WTC11 (cell line): Measurements from ENCODE around the gene HBG1. TPM values are rescaled to one million over a fixed set of nuclear protein-coding genes. Genes with fewer than 3 reads are reported as not detected.

Experiments
- ATAC-seq: fragments of 200-7000 bp; cut with Tn5 transposase; 2 replicates; pipeline ENCODE4 v1.10.0; 2021; ENCODE audit warnings: mild to moderate bottlenecking, moderate library complexity
- CTCF ChIA-PET: fragments of 300-600 bp; sonication (Branson Sonifier 250); formaldehyde crosslinking; loops from one replicate; lab custom pipeline; 2021; ENCODE audit warnings: antibody characterized with exemption; lab: Charles Lee
- POLR2A ChIA-PET: fragments of 350-600 bp; sonication (Branson Sonifier 250); formaldehyde crosslinking; loops from one replicate; lab custom pipeline; 2021; ENCODE audit warnings: antibody characterized with exemption; lab: Charles Lee
- DNase-seq: peaks from one replicate; pipeline ENCODE4 v3.0.0; 2021; ENCODE audit warnings: low spot score
- H3K27ac Mint-ChIP-seq: 2 replicates; pipeline ENCODE4 v1.8.0; 2021; ENCODE audit warnings: mixed read lengths
- H3K27me3 Mint-ChIP-seq: 2 replicates; pipeline ENCODE4 v1.8.0; 2021; ENCODE audit warnings: low read depth, mild to moderate bottlenecking, moderate library complexity, mixed read lengths
- H3K36me3 Mint-ChIP-seq: 2 replicates; pipeline ENCODE4 v1.8.0; 2021; ENCODE audit warnings: mixed read lengths
- H3K4me1 Mint-ChIP-seq: 2 replicates; pipeline ENCODE4 v1.8.0; 2022; ENCODE audit warnings: mixed read lengths
- H3K4me3 Mint-ChIP-seq: 2 replicates; pipeline ENCODE4 v1.8.0; 2021; ENCODE audit warnings: mild to moderate bottlenecking, moderate library complexity, mixed read lengths
- H3K9me3 Mint-ChIP-seq: 2 replicates; pipeline ENCODE4 v1.8.0; 2021; ENCODE audit warnings: mixed read lengths
- EMX1 ChIP-seq: fragments of 250-450 bp; sonication (Bioruptor Pico); IDR thresholded peaks from 2 replicates; pipeline ENCODE4 v1.8.0; 2021; ENCODE audit warnings: mild to moderate bottlenecking
- ETV6 ChIP-seq: sonication (generic); formaldehyde crosslinking; IDR thresholded peaks from 2 replicates; pipeline ENCODE4 v1.8.1; 2022; ENCODE audit warnings: mild to moderate bottlenecking, missing genetic modification reagents
- FOXK1 ChIP-seq: sonication (generic); formaldehyde crosslinking; IDR thresholded peaks from 2 replicates; pipeline ENCODE4 v1.8.0; 2022; ENCODE audit warnings: mild to moderate bottlenecking, moderate library complexity, missing genetic modification reagents
- GTF2I ChIP-seq: fragments of 250-450 bp; sonication (Bioruptor Pico); conservative IDR thresholded peaks from 2 replicates; pipeline ENCODE4 v1.4.0; 2021; ENCODE audit warnings: mild to moderate bottlenecking
- IRF2 ChIP-seq: sonication (generic); formaldehyde crosslinking; IDR thresholded peaks from 2 replicates; pipeline ENCODE4 v1.8.0; 2022; ENCODE audit warnings: low read depth, missing genetic modification reagents, borderline replicate concordance
- JAZF1 ChIP-seq: fragments of 250-450 bp; sonication (Bioruptor Pico); IDR thresholded peaks from 2 replicates; pipeline ENCODE4 v1.9.0; 2021; ENCODE audit warnings: moderate library complexity, mild to moderate bottlenecking, inconsistent platforms
- MYBL2 ChIP-seq: sonication (generic); formaldehyde crosslinking; IDR thresholded peaks from 2 replicates; pipeline ENCODE4 v1.8.1; 2023; ENCODE audit warnings: mild to moderate bottlenecking, moderate library complexity, missing genetic modification reagents
- NFE2L1 ChIP-seq: sonication (generic); formaldehyde crosslinking; IDR thresholded peaks from 2 replicates; pipeline ENCODE4 v1.8.1; 2023; ENCODE audit warnings: missing genetic modification reagents
- NR3C1 ChIP-seq: sonication (generic); formaldehyde crosslinking; conservative IDR thresholded peaks from 2 replicates; pipeline ENCODE4 v1.8.1; 2023; ENCODE audit warnings: low read depth, mild to moderate bottlenecking, missing genetic modification reagents
- RELA ChIP-seq: sonication (generic); formaldehyde crosslinking; IDR thresholded peaks from 2 replicates; pipeline ENCODE4 v1.8.1; 2022; ENCODE audit warnings: missing genetic modification reagents, mild to moderate bottlenecking, borderline replicate concordance
- SMAD4 ChIP-seq: sonication (generic); formaldehyde crosslinking; IDR thresholded peaks from 2 replicates; pipeline ENCODE4 v1.8.0; 2022; ENCODE audit warnings: mild to moderate bottlenecking, missing genetic modification reagents
- TP53 ChIP-seq: sonication (generic); formaldehyde crosslinking; IDR thresholded peaks from 2 replicates; pipeline ENCODE4 v1.8.1; 2023; ENCODE audit warnings: mild to moderate bottlenecking, missing genetic modification reagents
- ZNF232 ChIP-seq: sonication (generic); formaldehyde crosslinking; IDR thresholded peaks from 2 replicates; pipeline ENCODE4 v1.8.0; 2022; ENCODE audit warnings: mild to moderate bottlenecking, missing genetic modification reagents
- ZNF263 ChIP-seq: sonication (generic); formaldehyde crosslinking; IDR thresholded peaks from 2 replicates; pipeline ENCODE4 v1.8.1; 2022; ENCODE audit warnings: low read depth, mild to moderate bottlenecking, moderate library complexity, missing genetic modification reagents
- ZNF416 ChIP-seq: fragments of 250-450 bp; sonication (Bioruptor Pico); IDR thresholded peaks from 2 replicates; pipeline ENCODE4 v1.9.0; 2021; ENCODE audit warnings: mild to moderate bottlenecking, inconsistent platforms
- total RNA-seq: library from RNA; stranded (reverse); gene quantifications from 3 replicates; pipeline ENCODE4 v1.2.3, GENCODE V29; 2021
- TF ChIP-seq, protein P1 (sequence below): sonication (generic); formaldehyde crosslinking; IDR thresholded peaks from 2 replicates; pipeline ENCODE4 v1.8.1; 2022; ENCODE audit warnings: low read depth, mild to moderate bottlenecking, moderate library complexity, missing genetic modification reagents, borderline replicate concordance
- TF ChIP-seq, protein P2 (sequence below): sonication (generic); formaldehyde crosslinking; IDR thresholded peaks from 2 replicates; pipeline ENCODE4 v1.8.1; 2023; ENCODE audit warnings: mild to moderate bottlenecking, missing genetic modification reagents, borderline replicate concordance
- TF ChIP-seq, protein P3 (sequence below): sonication (generic); formaldehyde crosslinking; IDR thresholded peaks from 2 replicates; pipeline ENCODE4 v1.8.0; 2022; ENCODE audit warnings: mild to moderate bottlenecking, missing genetic modification reagents
- TF ChIP-seq, protein P4 (sequence below): sonication (generic); formaldehyde crosslinking; IDR thresholded peaks from 2 replicates; pipeline ENCODE4 v1.8.1; 2022; ENCODE audit warnings: mild to moderate bottlenecking, moderate library complexity, missing genetic modification reagents
- TF ChIP-seq, protein P5 (sequence below): sonication (generic); formaldehyde crosslinking; IDR thresholded peaks from 2 replicates; pipeline ENCODE4 v1.8.1; 2023; ENCODE audit warnings: mild to moderate bottlenecking, missing genetic modification reagents

Gene HBG1
- total RNA-seq, 1 experiment from 2014 or later: 3.4 TPM

DNA sequence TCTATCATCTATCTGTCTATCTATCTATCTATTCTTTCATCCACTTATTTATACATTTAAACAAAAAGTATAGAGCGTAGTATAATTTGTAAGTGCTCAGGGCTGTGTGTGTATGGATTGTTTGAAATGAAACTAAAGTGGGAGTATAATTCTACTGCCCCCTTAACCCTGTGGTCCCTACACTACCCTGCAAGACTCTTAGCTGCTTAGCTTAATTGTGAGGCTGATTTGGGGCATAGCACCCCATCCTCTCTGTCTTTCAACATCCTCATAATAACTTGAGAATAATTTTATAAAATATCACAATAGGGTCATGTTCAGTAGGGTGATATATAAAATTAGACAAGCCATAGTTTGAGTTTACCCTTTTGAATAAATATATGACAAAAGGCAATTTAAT is 40.4 kb upstream of the HBG1 start:
- Mint-ChIP-seq H3K4me1 (no peaks in the 10 kb centered on the region), H3K27me3 (no peaks in the 10 kb centered on the region), H3K36me3 (no peaks in the 10 kb centered on the region), H3K27ac (no peak overlapping the region), H3K9me3 (peaks cover 5% of the 10 kb centered on the region), H3K4me3 (no peak overlapping the region)
- ATAC-seq (no peak), DNase-seq (no peak)
- CTCF ChIA-PET: no interaction called here
- POLR2A ChIA-PET: no interaction called here
- TF ChIP-seq, protein P1, sequence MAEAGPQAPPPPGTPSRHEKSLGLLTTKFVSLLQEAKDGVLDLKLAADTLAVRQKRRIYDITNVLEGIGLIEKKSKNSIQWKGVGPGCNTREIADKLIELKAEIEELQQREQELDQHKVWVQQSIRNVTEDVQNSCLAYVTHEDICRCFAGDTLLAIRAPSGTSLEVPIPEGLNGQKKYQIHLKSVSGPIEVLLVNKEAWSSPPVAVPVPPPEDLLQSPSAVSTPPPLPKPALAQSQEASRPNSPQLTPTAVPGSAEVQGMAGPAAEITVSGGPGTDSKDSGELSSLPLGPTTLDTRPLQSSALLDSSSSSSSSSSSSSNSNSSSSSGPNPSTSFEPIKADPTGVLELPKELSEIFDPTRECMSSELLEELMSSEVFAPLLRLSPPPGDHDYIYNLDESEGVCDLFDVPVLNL (CRISPR knock-in tag): no peak
- TF ChIP-seq TP53 (CRISPR knock-in tag) (no peak), ETV6 (CRISPR knock-in tag) (no peak), GTF2I (CRISPR knock-in tag) (no peak), NR3C1 (CRISPR knock-in tag) (no peak), EMX1 (CRISPR knock-in tag) (no peak), FOXK1 (CRISPR knock-in tag) (no peak)

DNA sequence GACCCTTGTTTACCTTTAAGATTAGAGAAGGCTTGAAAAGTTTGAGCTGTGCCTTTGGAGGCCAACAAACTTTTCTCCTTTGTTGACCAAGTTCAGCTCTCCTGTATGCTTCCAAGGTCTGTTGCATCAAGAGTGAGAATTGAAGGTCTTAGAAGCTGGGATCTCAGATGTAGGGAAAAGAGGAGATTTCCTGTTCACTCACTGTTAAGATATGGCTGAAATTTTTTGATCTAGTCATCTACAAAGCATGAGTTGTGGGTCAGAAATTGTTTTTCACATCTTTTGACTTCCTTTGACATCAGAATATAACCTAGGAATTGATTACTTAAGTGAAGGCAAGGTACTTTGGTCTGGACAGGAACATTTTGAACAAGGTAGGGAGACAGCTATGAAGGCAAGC is 40.0 kb upstream of the HBG1 start:
- Mint-ChIP-seq H3K27me3 (no peaks in the 10 kb centered on the region), H3K36me3 (no peaks in the 10 kb centered on the region), H3K9me3 (peaks cover 5% of the 10 kb centered on the region), H3K4me3 (no peak overlapping the region), H3K4me1 (no peaks in the 10 kb centered on the region), H3K27ac (no peak overlapping the region)
- ChIA-PET POLR2A (no interaction called here), CTCF (no interaction called here)
- TF ChIP-seq, protein P2, sequence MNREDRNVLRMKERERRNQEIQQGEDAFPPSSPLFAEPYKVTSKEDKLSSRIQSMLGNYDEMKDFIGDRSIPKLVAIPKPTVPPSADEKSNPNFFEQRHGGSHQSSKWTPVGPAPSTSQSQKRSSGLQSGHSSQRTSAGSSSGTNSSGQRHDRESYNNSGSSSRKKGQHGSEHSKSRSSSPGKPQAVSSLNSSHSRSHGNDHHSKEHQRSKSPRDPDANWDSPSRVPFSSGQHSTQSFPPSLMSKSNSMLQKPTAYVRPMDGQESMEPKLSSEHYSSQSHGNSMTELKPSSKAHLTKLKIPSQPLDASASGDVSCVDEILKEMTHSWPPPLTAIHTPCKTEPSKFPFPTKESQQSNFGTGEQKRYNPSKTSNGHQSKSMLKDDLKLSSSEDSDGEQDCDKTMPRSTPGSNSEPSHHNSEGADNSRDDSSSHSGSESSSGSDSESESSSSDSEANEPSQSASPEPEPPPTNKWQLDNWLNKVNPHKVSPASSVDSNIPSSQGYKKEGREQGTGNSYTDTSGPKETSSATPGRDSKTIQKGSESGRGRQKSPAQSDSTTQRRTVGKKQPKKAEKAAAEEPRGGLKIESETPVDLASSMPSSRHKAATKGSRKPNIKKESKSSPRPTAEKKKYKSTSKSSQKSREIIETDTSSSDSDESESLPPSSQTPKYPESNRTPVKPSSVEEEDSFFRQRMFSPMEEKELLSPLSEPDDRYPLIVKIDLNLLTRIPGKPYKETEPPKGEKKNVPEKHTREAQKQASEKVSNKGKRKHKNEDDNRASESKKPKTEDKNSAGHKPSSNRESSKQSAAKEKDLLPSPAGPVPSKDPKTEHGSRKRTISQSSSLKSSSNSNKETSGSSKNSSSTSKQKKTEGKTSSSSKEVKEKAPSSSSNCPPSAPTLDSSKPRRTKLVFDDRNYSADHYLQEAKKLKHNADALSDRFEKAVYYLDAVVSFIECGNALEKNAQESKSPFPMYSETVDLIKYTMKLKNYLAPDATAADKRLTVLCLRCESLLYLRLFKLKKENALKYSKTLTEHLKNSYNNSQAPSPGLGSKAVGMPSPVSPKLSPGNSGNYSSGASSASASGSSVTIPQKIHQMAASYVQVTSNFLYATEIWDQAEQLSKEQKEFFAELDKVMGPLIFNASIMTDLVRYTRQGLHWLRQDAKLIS (CRISPR knock-in tag): no peak
- no peak for ATAC-seq
- no peak for DNase-seq

DNA sequence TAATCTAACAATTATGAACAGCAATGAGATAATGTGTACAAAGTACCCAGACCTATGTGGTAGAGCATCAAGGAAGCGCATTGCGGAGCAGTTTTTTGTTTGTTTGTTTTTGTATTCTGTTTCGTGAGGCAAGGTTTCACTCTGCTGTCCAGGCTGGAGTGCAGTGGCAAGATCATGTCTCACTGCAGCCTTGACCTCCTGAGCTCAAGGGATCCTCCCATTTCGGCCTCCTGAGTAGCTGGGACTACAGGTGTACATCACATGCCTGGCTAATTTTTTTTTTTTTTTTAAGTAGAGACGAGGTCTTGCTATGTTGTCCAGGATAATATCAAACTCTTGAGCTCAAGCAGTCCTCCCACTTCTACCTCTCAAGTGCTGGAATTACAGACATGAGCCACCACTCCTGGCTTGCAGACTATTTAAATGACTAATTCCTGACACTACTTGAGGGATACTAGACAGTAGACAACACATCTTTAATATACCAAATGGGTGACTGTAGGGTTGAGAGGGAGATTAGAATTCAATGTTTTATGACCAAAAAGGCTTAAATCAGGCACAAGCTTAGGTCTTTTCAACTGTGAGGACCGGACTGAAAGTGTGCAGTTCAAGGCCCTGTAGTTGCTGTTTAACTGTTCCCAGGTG is 39.4 kb upstream of the HBG1 start:
- no peaks in the 10 kb centered on the region for H3K36me3 Mint-ChIP-seq
- ChIA-PET CTCF (no interaction called here), POLR2A (no interaction called here)
- no peak for ATAC-seq
- H3K4me1 Mint-ChIP-seq: no peaks in the 10 kb centered on the region
- H3K9me3 Mint-ChIP-seq: peaks cover 5% of the 10 kb centered on the region
- no peak overlapping the region for H3K27ac Mint-ChIP-seq
- no peaks in the 10 kb centered on the region for H3K27me3 Mint-ChIP-seq
- no peak overlapping the region for H3K4me3 Mint-ChIP-seq
- DNase-seq: no peak
- TF ChIP-seq, protein P3, sequence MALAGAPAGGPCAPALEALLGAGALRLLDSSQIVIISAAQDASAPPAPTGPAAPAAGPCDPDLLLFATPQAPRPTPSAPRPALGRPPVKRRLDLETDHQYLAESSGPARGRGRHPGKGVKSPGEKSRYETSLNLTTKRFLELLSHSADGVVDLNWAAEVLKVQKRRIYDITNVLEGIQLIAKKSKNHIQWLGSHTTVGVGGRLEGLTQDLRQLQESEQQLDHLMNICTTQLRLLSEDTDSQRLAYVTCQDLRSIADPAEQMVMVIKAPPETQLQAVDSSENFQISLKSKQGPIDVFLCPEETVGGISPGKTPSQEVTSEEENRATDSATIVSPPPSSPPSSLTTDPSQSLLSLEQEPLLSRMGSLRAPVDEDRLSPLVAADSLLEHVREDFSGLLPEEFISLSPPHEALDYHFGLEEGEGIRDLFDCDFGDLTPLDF (CRISPR knock-in tag): no peak
- TF ChIP-seq ZNF263 (CRISPR knock-in tag) (no peak), ETV6 (CRISPR knock-in tag) (no peak), GTF2I (CRISPR knock-in tag) (no peak), ZNF416 (CRISPR knock-in tag) (no peak), RELA (CRISPR knock-in tag) (no peak), NFE2L1 (CRISPR knock-in tag) (no peak), JAZF1 (CRISPR knock-in tag) (no peak), ZNF232 (CRISPR knock-in tag) (no peak), IRF2 (CRISPR knock-in tag) (no peak), SMAD4 (CRISPR knock-in tag) (no peak), MYBL2 (CRISPR knock-in tag) (no peak)
- TF ChIP-seq, protein P1 (CRISPR knock-in tag): no peak
- TF ChIP-seq, protein P4, sequence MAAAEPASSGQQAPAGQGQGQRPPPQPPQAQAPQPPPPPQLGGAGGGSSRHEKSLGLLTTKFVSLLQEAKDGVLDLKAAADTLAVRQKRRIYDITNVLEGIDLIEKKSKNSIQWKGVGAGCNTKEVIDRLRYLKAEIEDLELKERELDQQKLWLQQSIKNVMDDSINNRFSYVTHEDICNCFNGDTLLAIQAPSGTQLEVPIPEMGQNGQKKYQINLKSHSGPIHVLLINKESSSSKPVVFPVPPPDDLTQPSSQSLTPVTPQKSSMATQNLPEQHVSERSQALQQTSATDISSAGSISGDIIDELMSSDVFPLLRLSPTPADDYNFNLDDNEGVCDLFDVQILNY (CRISPR knock-in tag): no peak
- TF ChIP-seq, protein P5, sequence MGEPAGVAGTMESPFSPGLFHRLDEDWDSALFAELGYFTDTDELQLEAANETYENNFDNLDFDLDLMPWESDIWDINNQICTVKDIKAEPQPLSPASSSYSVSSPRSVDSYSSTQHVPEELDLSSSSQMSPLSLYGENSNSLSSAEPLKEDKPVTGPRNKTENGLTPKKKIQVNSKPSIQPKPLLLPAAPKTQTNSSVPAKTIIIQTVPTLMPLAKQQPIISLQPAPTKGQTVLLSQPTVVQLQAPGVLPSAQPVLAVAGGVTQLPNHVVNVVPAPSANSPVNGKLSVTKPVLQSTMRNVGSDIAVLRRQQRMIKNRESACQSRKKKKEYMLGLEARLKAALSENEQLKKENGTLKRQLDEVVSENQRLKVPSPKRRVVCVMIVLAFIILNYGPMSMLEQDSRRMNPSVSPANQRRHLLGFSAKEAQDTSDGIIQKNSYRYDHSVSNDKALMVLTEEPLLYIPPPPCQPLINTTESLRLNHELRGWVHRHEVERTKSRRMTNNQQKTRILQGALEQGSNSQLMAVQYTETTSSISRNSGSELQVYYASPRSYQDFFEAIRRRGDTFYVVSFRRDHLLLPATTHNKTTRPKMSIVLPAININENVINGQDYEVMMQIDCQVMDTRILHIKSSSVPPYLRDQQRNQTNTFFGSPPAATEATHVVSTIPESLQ: no peak
